NCI-H2196 (cell line): ENCODE results near the gene MRPL18.
"Not testable (repeated sequence)": the region's sequence is repeated elsewhere in the genome, so short reads cannot be mapped to it uniquely, and the experiment has no call there.

Experiments used
- DNase-seq: peaks from one replicate; lab custom pipeline; 2025; ENCODE audit not compliant: unreplicated experiment; lab: John Stamatoyannopoulos, UW

The MRPL18 gene

DNA sequence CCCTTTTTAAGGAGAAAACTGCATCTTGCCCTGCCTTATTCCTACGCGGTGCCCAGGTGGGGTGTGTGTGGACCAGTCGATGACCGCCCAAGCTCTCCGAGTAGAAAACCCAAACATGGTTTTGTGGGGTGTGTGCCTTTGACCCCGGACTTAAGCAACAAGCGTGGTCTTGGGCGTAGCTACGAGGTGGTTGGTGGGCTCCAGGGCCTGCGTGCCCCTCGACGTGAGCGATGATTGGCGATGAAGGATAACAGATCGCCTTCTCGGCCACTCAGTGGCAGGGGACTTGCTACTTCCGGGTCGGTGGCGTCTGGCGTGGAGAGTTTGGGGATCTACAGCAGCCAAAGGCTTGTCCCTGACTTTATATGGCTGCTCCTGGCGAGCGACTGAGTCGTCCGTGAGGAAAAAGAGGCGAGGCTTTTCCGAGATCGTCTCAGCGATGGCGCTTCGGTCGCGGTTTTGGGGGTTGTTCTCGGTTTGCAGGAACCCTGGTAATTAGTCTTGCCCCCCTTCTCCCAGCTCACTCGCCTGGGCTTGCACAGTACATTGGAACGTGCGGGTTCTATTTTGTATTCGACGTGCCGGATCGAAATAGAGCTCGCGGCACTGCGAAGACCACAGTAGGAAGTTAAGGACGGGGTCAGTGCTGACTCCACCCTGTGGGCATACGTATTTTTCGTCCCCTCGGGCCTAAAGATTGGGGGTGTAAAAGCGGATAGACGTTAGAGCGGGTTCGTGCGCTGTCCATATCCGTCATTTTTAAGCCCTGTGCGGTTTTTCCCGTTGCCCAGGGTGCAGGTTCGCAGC, at the start of gene MRPL18:
Gene MRPL18, plus strand, starts transcription at position 319 of the 807 bp plus-strand sequence. Its CDS starts 121 bp downstream, at position 440.
- peak; percentile 73 for DNase-seq

DNA sequence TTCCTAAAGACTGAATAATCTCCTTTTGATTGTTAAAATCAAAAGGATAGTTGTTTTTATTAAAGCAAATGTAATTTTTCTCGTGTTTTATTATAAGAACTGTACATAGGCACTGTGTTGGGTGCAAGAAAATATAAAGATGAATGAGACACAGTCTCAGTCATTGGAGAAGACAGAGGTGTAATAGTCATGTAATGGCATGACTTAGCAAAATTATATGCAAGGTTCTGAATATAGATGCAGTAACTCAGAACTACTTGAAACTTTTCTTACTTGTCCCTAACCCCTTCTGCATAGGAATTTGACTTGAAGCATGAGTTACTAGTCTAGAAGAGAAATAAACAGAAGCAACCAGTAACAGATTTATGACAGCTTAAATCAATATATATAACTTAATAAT, 48.1 kb upstream of the MRPL18 start:
- no peak for DNase-seq

DNA sequence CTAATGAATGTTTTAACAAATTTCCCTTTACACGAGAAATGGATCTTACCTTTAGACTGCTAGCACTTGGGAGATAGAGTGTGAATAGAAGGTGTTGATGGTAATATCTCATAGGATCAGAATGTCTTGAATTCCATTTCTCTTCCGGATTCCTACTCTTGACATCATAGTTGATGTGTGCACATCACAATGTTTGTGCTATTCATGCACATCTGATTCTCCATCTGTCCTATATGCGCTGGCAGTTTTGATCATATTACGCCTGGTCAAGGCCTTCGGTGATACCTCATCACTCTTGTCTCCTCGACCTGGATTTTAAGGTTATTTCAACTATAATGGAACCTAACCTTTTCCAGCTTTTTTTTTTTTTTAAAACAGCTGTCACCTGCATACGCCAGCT, 45.2 kb upstream of the MRPL18 start:
- DNase-seq = no peak

DNA sequence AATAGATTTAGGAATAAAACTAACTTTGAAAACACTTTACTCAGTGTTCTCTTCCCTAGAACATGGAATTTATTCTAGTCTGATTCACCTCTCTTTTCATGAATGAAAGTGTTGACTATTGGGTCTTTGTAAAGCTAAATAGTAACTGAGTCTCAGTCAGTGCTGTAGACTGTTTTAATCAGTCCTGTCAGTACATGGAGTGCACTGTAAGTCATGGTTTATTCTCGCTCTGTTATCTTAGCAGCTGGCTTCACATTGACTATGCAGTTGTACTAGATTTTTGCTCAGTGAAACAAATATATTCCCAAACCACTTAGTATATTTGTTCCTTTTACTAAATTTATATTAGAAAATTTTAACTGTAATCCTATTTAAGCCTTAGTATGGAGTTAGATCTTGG, 43.5 kb upstream of the MRPL18 start:
- no peak for DNase-seq

GRCh38 chr6:159748127-159748526, 42.1 kb upstream of the MRPL18 start:
- DNase-seq = not testable (repeated sequence)

- no peak for DNase-seq
Measured at GRCh38 chr6:159751448-159751847, 38.8 kb upstream of the MRPL18 start.

DNA sequence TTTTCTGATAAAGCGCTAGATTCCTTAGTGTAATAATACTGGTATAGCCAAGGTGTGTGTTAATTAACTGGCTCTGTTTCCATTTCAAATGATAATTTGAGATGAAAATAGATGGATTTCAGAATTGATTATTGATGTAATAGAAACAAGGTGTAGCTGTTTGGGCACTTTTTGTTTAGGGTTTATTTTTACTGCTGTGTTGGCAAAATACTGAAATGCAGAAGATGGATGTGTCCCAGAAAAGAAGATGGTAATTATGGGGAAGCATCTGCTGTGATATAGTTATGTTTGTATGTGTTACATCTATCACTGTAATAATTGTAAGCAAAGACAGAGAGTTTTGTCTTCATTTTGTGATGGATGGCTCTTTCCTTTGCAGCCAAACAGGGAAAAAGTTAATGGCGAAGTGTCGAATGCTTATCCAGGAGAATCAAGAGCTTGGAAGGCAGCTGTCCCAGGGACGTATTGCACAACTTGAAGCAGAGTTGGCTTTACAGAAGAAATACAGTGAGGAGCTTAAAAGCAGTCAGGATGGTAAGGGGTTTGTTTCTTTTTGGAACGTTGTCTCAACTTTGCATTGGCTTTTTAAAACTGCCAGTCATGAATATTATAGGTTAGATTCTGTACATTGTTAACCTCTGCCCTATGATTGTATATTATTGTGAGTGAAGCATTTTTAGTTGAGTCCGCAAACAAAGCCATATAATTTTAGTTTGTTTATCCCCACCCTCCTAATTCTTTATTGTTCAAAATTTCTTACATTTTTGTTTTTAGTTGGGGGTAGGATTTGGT, 37.0 kb upstream of the MRPL18 start:
- no peak for DNase-seq

- no peak for DNase-seq
Measured at GRCh38 chr6:159754401-159754800, 35.9 kb upstream of the MRPL18 start.

DNA sequence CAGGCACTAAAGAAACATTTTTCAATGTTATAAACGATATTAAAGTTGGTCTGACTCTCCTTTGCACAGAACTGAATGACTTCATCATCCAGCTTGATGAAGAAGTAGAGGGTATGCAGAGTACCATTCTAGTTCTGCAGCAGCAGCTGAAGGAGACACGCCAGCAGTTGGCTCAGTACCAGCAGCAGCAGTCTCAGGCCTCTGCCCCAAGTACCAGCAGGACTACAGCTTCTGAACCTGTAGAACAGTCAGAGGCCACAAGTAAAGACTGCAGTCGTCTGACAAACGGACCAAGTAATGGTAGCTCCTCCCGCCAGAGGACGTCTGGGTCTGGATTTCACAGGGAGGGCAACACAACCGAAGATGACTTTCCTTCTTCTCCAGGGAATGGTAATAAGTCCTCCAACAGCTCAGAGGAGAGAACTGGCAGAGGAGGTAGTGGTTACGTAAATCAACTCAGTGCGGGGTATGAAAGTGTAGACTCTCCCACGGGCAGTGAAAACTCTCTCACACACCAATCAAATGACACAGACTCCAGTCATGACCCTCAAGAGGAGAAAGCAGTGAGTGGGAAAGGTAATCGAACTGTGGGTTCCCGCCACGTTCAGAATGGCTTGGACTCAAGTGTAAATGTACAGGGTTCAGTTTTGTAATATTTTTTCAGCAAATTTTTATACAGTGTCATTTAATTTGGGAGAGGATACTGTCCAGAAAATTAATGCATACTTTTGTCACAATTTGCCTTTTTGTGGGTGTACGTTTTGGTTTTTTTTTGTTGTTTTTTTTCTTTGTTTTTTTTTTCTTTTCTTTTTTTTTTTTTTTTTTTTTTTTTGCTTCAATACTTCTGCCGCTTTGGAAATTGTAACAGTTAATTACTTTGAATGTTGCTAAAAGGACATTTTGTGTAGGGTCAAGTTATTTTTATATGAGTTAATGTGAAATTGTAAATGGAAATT, 35.0 kb upstream of the MRPL18 start:
- DNase-seq = no peak

DNA sequence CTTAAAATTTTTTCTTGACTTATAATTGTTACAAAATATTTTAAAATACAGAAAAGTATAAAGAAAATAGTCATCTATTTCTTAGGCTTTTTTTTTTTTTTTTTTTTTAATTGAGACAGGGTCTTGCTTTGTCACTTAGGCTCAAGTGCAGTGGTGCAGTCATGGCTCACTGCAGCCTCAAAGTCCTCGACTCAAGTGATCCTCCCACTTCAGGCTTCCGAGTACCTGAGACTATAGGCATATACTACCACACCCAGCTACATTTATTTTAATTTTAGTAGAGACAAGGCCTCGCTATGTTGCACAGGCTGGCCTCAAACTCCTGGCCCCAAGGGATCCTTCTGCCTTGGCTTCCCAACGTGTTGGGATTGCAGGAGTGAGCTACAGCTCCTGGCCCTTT, 33.8 kb upstream of the MRPL18 start:
- DNase-seq = no peak

DNA sequence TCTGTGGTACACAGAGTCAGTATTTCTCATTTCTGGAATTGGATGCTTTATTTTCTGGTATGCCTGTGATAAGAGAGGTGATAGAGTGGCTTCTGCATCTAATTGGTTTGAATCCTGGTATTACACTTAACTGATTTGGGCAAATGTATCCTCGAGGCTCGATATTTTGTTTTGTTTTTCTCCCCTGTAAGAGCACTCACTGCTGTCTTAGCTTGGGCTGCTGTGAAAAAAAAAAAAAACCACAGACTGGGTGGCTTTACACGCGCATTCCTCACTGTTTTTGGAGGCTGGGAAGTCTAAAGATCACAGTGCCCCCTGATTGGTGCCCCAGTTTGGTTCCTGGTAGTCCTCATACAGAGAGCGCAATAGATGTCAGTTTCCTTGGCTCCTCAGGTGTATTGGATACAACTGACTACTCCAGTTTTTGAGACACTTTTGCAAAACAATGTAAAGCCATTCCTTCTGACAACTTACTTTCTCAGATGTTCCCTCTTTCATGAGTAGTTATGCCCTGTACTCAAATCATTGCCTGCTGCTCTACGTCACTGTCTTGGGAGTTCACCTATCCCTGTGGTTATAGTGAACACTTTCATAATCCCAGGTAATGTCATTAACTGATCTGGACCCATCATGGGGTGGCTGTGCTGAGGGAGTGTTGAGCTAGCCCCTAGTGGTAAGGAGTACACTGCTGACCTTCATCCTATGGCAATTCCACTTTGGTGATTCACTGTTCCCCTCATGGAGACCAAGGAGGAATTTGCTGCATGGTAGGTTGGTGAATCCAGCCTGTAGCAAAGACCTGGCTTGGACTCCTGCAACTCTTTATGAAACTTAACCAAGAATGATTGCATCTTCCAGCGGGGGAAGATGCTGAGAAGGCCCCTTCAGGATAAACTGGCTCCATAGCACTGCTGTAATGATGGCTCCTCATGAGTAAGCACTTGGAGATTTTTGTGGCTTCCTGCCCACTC, 32.0 kb upstream of the MRPL18 start:
- no peak for DNase-seq

DNA sequence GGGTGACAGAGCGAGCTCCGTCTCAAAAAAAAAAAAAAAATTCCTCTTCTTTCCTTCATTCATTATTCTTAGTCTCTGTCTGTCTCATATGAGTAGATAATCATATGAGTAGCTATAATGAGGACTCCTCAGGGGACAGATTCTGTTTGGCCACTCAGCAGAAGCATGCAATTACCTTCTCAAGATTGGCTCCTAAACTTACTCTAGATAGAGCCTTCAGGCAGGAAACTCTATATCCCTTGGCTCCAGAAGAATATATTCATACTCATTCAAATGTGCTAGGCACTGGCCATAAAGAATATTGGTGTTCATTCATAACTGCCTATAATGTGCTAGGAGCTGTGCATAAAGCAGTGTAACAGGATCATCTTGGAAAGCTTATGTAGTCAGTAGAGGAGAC, 30.6 kb upstream of the MRPL18 start:
- DNase-seq = no peak

GRCh38 chr6:159760602-159761057, 29.6 kb upstream of the MRPL18 start:
- DNase-seq = no peak

GRCh38 chr6:159761129-159761872, 29.0 kb upstream of the MRPL18 start:
- DNase-seq = no peak

GRCh38 chr6:159761873-159762680, 28.2 kb upstream of the MRPL18 start, which contains the start of gene ACAT2:
Gene ACAT2 (plus strand): TSS chr6:159762045. CDS start chr6:159762088, 43 bp downstream.
- peak; percentile 85 for DNase-seq

DNA sequence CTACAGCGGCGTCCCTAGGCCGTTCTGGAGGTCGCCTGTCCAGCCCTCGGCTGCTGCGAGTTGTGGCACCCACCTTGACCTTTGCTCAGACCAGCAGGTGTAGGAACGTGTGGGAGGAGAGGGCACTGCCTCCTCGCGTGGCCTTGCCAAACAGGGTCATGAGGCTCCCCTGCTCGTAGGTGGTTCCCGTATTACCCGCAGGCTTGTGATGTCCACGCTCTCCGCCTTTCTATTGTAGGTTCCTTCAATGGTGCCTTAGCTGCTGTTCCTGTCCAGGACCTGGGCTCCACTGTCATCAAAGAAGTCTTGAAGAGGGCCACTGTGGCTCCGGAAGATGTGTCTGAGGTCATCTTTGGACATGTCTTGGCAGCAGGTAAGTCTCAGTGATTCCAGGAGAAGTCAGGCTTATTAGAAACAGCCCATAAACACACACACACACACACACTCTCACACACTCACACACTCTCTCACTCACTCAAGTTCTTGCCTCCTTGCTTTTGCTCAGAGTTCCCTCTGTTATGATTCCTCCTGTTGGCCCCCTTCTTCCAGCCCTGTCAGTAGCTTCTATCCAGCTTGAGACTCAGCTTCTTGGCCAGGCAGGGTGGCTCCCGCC, 27.5 kb upstream of the MRPL18 start:
- no peak for DNase-seq

- DNase-seq = no peak
Measured at GRCh38 chr6:159766906-159767305, 23.4 kb upstream of the MRPL18 start.

- DNase-seq = no peak
Measured at GRCh38 chr6:159769470-159769869, 20.8 kb upstream of the MRPL18 start.
